GM21526 (cell line): ENCODE measurements around the gene BICD2.

Experiments
- ATAC-seq: cut with Tn5 transposase; IDR thresholded peaks from one replicate; pipeline ENCODE4 v1.9.1; 2021; ENCODE audit warnings: moderate library complexity; ENCODE audit not compliant: unreplicated experiment, low FRiP score

Gene BICD2

DNA sequence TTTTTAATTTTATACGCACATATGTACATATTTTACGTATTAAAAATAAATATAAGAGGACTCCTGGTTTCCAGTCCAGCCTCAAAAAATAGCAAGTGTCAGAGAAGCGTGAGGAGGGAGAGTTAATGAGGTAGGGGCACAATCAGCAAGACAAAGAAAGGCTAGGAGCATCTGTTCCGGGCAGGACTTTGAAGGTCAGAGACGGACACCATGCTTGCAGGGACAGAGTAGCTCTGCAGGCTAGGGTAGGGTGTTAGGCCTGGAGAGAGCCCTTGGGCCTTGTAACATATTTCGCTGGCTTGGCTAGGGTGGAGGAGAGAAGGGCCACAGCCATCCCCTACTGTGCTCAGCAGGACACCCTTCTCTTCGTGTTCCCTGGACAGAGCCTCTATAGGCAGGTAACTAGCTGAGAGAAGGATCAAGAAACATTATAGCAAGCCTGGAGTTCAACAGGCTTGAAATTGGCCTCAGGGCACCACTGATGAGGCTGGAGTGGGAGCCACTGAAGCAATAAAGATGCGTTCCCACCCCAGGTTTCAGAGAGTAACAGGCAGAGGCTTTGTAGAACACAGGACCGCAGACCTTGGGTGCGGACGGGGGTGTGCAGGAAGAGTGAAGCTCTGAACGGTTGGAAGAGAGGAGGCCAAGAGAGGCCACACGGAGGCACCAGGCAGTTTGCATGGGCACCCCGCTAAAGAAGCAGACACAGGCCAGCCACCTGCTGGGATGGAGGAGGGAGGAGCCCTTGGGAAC, 85.0 kb downstream of the BICD2 start:
- ATAC-seq: no peak

DNA sequence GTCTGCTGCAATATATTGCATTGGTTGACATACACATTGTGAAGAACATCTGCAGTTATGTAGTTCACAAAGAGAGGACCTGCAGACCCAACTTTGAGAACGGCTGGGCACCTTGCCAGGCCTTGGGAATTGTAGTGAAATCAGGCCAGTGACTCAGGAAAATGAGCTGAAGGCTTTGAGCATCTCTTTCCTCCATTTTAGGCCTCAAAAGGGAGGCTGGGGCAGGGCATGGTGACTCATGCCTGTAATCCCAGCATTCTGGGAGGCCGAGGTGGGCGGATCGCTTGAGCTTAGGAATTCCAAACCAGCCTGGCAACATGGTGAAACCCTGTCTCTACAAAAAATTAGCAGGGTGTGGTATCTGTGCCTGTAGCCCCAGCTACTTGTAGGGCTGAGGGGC, 93.3 kb downstream of the BICD2 start:
- ATAC-seq: no peak

DNA sequence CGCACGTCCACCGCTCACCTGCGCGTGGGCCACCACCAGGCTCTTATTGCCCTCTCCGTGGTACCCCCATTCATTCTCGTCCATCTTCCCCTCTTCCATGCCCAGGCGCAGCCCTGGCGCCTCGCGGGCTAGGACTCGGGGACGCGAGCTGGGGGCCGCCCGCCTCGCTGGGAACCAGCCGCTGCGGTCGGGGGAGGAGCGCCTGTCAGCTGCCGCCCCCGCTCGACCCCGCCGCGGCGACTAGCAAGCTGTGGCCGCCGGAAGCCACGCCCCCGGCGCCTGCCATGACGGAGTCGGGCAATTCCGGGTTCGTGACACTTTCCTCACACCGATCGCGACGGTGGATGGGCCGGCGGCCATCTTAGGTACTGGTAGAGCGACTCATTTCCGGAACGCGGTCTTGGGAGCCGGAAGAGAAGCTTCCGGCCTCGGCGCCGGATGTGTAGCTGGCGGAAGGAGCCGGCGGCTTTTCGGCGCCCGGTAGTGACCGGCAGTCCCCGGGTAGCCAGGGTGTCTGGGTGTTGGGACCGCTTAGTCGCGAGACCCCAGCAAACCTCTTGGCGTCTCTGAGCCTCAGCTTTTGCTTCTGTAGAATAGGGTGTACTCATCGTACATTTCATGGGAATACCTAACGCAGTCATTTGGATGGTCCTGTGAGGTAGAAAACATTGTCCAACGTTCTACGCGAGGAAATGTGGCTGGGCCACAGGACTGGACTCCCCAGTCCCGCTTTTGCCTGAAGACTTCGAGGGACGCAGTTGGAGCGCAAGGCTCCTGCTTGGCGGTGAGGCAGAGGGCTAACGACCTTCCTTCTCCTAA, 94.5 kb downstream of the BICD2 start, which contains the start of gene IPPK:
Gene IPPK (minus strand): TSS at position 242 of the 819 bp plus-strand sequence. CDS start 143 bp downstream, at position 99.
- ATAC-seq: peak; percentile 91

DNA sequence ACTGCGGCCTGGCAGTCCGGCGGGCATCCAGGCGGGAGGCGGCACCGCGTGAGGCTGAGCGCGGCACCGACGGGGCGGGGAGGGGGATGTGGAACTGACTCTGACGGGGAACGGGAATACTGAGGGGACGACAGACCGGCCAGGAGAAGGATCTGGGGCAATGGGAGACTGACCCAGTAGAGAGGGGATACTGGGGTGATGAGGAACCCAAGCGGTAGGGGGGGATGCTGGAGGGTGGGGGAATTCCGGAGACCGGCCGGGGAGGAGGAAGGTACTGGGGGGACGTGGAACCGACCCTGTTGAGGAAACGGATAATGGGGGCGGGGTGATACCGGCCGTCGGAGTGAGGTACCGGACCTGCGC, 95.1 kb downstream of the BICD2 start:
- ATAC-seq: peak; percentile 4

DNA sequence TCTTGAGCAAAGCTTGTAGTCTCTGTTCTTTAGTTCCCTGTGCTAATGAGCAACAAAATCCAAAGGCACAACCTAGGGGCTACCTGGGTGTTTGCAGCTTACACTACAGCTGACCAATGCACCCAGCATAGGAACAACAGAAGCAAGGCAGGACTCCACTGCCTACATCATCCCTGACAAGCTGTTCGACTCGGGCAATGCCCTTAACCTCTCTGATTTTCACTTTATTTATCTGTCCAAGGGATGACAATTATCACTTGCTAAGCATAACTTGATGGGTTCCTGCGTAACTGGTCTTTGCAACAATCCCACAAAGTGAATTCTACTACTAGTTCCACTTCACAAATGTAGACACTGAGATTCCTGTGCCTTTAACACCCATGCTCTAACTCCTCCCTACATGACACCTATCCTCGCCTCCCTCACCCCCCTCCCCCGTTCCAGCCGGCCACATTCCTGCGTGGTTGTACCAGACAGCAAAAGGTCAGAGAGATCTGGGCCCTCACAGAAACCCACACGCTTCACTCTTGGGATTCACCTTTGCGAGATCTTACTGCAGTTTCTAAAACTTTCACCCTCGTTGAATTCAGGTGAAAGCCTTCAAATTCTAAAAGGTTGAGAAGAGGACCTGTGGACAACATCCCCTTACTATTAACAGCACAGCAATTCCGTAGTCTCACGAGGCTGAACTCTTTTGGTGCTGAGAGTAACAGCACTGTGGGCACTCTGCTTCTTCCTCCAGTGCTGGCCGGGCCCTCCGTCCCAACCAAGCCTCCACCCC, 95.7 kb downstream of the BICD2 start:
- ATAC-seq: no peak

DNA sequence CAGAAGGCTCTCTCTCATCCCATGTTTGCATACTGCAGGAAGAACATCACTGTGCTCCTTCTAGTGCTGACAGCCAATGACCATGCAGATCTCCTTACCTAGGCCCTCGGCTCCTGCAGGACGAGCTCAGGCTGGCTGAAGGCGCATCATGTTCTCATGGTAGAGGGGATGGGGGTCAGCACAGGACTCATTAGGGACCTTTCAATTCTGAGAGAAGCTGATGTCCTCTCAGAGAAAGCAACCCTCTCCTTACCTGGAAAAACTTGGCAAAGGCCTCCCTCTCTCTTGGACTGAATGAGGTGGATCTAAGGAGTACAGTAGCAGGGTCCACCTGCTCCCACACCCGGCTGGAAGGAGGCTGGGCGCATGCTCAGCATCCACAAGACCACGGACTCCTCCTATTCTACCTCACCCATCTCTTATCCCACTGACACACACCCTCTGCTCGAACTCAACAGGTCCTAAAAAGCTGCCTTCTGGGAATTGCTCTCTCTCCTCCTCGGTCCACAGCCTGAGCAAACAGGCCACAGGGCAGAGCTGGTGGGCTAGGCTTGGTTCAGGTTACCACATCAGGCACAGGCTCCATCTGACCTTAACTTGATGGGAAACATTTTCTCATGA, 97.6 kb downstream of the BICD2 start:
- ATAC-seq: no peak

DNA sequence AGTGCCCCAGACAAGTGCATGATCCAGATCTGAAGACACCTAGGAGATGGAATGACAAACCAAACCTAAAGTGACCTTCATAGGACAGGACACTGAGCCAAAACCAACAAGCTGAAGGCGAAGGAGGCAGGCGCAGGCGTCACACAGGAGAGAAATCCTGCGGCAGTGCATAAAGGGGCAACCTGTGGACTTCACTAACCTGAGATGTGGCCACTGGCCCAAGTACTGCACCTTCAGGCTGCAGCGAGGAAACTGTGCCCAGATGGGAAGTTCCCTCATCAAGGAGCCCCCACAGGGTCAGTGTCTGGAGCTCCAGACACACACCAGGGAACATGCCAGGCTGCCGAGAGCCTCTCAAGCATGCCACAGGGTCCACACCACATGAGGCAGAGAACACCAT, 98.4 kb downstream of the BICD2 start:
- ATAC-seq: no peak

DNA sequence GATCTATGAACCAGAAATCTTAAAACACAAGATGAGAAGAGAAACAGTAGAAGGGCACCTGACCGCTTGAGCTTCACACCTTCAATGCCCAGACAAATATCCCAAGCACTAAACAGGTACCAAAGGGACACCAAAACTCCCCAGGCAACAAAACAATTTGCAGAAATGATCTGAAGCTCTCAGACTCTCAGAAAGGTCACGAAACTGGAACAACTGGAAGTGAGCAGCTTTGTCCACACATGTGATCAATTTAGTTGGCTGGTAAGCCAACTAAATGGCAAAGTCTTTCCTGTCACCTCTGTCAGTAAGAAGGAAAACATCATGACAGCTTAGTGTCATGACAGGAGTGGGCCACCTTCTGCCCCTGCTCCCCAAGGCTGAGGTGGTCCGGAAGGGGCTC, 98.8 kb downstream of the BICD2 start:
- ATAC-seq: no peak

DNA sequence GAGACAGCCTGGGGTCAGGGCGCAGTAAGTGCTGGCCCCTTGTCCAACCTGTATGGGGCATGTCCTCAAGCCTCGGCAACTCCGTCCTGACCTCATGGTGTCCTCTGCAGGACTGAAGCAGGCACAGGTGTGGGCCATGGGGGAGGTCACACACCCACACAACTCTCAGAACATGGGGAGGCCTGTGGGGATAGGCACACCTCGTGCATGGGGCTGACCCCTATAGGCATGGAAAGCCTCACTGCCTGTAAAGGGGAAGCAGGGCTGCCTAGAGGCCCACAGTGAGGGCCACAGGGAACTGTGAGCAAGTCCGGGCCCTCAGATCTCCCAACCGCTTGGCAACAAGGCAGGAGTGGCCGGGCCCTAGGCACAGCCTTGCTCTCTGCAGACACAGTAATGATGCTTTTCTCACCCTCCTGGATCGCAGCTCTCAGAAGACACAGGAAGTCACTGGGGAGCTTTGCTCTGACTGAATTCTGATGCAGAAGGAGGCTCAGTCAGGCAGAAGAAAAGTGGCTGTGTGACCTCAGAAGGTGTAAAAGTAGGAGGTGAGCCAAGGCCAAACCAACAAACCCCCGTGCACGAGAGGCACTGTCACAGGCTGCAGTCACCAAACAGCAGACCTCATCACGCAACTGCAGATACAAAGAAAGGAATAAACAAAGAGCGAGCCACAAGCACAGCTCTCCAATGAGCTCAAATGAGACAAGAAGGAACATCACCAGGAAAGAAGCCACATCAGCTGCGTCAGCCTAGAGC, 100.1 kb downstream of the BICD2 start:
- ATAC-seq: no peak

DNA sequence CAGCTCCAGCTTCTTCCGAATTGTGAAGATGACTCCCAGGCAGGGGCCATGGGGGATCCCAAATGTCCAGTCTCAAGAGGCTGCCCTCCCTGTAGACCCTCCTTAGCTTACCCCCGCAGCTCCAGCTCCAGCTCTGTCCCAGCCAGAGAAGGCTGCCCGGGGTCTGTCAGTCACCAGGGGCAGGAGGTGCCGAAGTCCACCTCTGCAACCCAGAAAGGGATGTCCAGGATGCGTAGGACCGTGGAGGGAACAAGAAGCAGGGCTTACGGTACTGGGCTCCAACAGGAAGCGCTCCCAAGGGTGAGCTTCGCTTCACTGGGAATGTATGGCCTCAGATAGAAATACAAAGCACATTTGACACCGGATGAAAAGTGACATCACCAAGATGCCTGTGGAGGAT, 100.7 kb downstream of the BICD2 start:
- no peak for ATAC-seq

DNA sequence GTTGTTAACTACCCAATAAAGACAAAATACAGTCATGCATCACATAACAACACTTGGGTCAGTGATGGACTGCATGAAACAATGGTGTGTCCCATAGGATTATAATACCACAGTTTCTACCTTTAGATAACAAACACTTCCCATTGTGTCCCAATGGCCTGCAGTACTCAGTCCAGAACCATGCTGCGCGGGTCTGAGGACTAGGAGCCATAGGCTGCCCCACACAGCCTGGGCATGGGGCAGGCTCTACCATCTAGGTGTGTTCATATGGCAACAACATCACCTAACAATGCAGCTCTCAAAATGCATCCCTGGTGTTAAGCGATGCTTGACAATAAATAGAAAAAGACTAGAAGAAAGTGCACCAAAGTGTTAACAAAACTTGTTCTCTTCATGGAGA, 101.5 kb downstream of the BICD2 start:
- no peak for ATAC-seq

DNA sequence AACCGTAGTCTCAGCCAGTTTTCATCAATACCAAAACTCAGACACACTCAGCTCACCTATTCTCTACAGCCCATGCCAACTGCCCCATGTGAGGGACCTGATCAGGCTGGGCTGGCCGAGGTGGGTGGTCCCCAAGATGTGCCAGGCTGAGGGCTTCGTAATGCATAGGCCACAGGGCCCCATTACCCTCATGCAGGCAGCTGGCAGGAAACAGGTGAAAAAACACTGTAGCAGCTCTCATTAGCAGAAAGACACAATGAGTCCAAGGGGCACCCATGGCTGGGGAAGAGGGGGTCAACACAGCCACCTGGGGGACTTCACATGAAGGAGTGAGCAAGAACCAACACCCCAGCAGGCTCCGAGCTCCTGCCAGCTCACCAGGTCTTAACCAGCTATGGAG, 102.9 kb downstream of the BICD2 start:
- no peak for ATAC-seq
